Stomach (tissue), 4 donors: Measurements from ENCODE around the gene LRRC4C.

ENCODE experiments used
- EP300 ChIP-seq: sonication (generic); formaldehyde crosslinking; IDR thresholded peaks from one replicate; pipeline ENCODE4 v1.6.1; 2017; ENCODE audit warnings: antibody characterized with exemption
- POLR2A ChIP-seq, 4 donors: fragments of 450-650 bp; IDR thresholded peaks; one replicate each; pipeline ENCODE4 v1.6.1; 2016; ENCODE audit warnings: antibody characterized with exemption in 4 of 4, control low read depth in 2 of 4, mild to moderate bottlenecking in 1 of 4, moderate library complexity in 1 of 4
- POLR2AphosphoS5 ChIP-seq, 3 donors: sonication (generic); formaldehyde crosslinking; IDR thresholded peaks; one replicate each; pipeline ENCODE4 v1.6.1; 2016; ENCODE audit warnings: antibody characterized with exemption in 3 of 3
- TF ChIP-seq, protein P1 (sequence below), 7 experiments: fragments of 450-650 bp in 4 of 7; fragments of 200-600 bp in 3 of 7; sonication (generic) in 3 of 7; IDR thresholded peaks; one replicate each; pipeline ENCODE4 v1.5.1; 2016 to 2019; ENCODE audit warnings: antibody characterized with exemption in 7 of 7, control low read depth in 2 of 7, mild to moderate bottlenecking in 1 of 7

DNA sequence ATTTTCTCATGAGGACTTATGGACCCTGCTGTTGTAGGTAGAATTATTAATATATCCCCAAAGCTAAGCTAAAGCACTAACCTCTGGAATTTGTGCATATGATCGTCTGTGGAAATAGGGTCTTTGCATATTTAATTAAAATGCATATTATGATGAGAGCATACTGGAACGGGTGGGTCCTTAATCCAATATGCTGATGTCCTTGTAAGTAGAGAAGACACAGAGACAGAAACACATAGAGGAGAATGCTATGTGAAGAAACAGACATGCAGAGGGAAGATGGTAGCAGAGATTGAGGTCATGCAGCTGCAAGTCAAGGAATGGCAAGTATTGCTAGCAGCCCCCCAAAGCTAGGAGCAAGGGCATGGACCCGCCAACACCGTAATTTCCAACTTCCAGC is 439.2 kb downstream of the LRRC4C start:
- no peak for TF ChIP-seq EP300
- TF ChIP-seq, protein P1, sequence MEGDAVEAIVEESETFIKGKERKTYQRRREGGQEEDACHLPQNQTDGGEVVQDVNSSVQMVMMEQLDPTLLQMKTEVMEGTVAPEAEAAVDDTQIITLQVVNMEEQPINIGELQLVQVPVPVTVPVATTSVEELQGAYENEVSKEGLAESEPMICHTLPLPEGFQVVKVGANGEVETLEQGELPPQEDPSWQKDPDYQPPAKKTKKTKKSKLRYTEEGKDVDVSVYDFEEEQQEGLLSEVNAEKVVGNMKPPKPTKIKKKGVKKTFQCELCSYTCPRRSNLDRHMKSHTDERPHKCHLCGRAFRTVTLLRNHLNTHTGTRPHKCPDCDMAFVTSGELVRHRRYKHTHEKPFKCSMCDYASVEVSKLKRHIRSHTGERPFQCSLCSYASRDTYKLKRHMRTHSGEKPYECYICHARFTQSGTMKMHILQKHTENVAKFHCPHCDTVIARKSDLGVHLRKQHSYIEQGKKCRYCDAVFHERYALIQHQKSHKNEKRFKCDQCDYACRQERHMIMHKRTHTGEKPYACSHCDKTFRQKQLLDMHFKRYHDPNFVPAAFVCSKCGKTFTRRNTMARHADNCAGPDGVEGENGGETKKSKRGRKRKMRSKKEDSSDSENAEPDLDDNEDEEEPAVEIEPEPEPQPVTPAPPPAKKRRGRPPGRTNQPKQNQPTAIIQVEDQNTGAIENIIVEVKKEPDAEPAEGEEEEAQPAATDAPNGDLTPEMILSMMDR (IDR thresholded peaks at IDR 0.05) = no peak
- no peak for TF ChIP-seq POLR2AphosphoS5 (IDR thresholded peaks at IDR 0.05)
- no peak for TF ChIP-seq POLR2A (IDR thresholded peaks at IDR 0.05)
